ENCODE results near the gene MYRIP.
"Not testable (repeated sequence)": the region's sequence is repeated elsewhere in the genome, so short reads cannot be mapped to it uniquely, and the experiment has no call there.

Gene MYRIP

GRCh38 chr3:39791603-39792002, 17.8 kb upstream of the MYRIP start:
- DNase-seq (ENCODE audit: low read depth, low spot score) = no peak
- TF ChIP-seq SUZ12 (IDR thresholded peaks at IDR 0.05; ENCODE audit: extremely low read depth, insufficient read depth, insufficient read length) (no peak), ZNF274 (IDR thresholded peaks at IDR 0.05; ENCODE audit: low read depth, low read length) (no peak)
- H3K4me3 ChIP-seq (ENCODE audit: insufficient read length, low read depth) = no peak overlapping the region
- H3K36me3 ChIP-seq (ENCODE audit: insufficient read depth, insufficient read length, low read length) = no peaks in the 10 kb centered on the region
- H3K9me3 ChIP-seq (ENCODE audit: insufficient read depth, low read length) = no peaks in the 10 kb centered on the region
- H3K27me3 ChIP-seq (ENCODE audit: insufficient read depth, insufficient read length) = no peaks in the 10 kb centered on the region
- no peaks in the 10 kb centered on the region for H3K4me1 ChIP-seq (ENCODE audit: insufficient read depth, insufficient read length)
- H3K9ac ChIP-seq (ENCODE audit: insufficient read length, low read depth) = no peak overlapping the region

GRCh38 chr3:39794880-39795279, 14.5 kb upstream of the MYRIP start:
- no peak overlapping the region for H3K9ac ChIP-seq (ENCODE audit: insufficient read length, low read depth)
- no peak for DNase-seq (ENCODE audit: low read depth, low spot score)
- no peak for TF ChIP-seq SUZ12 (IDR thresholded peaks at IDR 0.05; ENCODE audit: extremely low read depth, insufficient read depth, insufficient read length)
- no peak for TF ChIP-seq YY1 (IDR thresholded peaks at IDR 0.05; ENCODE audit: insufficient read depth, insufficient read length)
- no peak for TF ChIP-seq ZNF274 (IDR thresholded peaks at IDR 0.05; ENCODE audit: low read depth, low read length)
- no peaks in the 10 kb centered on the region for H3K9me3 ChIP-seq (ENCODE audit: insufficient read depth, low read length)
- no peaks in the 10 kb centered on the region for H3K4me1 ChIP-seq (ENCODE audit: insufficient read depth, insufficient read length)
- no peaks in the 10 kb centered on the region for H3K27me3 ChIP-seq (ENCODE audit: insufficient read depth, insufficient read length)
- H3K36me3 ChIP-seq (ENCODE audit: insufficient read depth, insufficient read length, low read length) = no peaks in the 10 kb centered on the region
- no peak overlapping the region for H3K4me3 ChIP-seq (ENCODE audit: insufficient read length, low read depth)

GRCh38 chr3:39801216-39801615, 8.2 kb upstream of the MYRIP start:
- no peak overlapping the region for H3K4me3 ChIP-seq (ENCODE audit: insufficient read length, low read depth)
- no peaks in the 10 kb centered on the region for H3K4me1 ChIP-seq (ENCODE audit: insufficient read depth, insufficient read length)
- H3K36me3 ChIP-seq (ENCODE audit: insufficient read depth, insufficient read length, low read length) = no peaks in the 10 kb centered on the region
- no peak for DNase-seq (ENCODE audit: low read depth, low spot score)
- H3K9me3 ChIP-seq (ENCODE audit: insufficient read depth, low read length) = 0 out of 2 replicates have a peak, but pooled peaks cover 3% of the 10 kb centered on the region
- no peak for TF ChIP-seq YY1 (IDR thresholded peaks at IDR 0.05; ENCODE audit: insufficient read depth, insufficient read length)
- no peak for TF ChIP-seq ZNF274 (IDR thresholded peaks at IDR 0.05; ENCODE audit: low read depth, low read length)
- no peak for TF ChIP-seq SUZ12 (IDR thresholded peaks at IDR 0.05; ENCODE audit: extremely low read depth, insufficient read depth, insufficient read length)
- H3K9ac ChIP-seq (ENCODE audit: insufficient read length, low read depth) = no peak overlapping the region
- peaks cover 18% of the 10 kb centered on the region for H3K27me3 ChIP-seq (ENCODE audit: insufficient read depth, insufficient read length)

GRCh38 chr3:39802486-39802885, 6.9 kb upstream of the MYRIP start:
- DNase-seq (ENCODE audit: low read depth, low spot score); H3K36me3 ChIP-seq (ENCODE audit: insufficient read depth, insufficient read length, low read length); H3K9ac ChIP-seq (ENCODE audit: insufficient read length, low read depth); H3K4me1 ChIP-seq (ENCODE audit: insufficient read depth, insufficient read length); H3K4me3 ChIP-seq (ENCODE audit: insufficient read length, low read depth); H3K9me3 ChIP-seq (ENCODE audit: insufficient read depth, low read length): not testable (repeated sequence)
- H3K27me3 ChIP-seq (ENCODE audit: insufficient read depth, insufficient read length) = peaks cover 30% of the 10 kb centered on the region

- no peak for DNase-seq (ENCODE audit: low read depth, low spot score)
- H3K27me3 ChIP-seq (ENCODE audit: insufficient read depth, insufficient read length) = peaks cover 44% of the 10 kb centered on the region
- H3K36me3 ChIP-seq (ENCODE audit: insufficient read depth, insufficient read length, low read length) = no peaks in the 10 kb centered on the region
- TF ChIP-seq YY1 (IDR thresholded peaks at IDR 0.05; ENCODE audit: insufficient read depth, insufficient read length) = no peak
- TF ChIP-seq SUZ12 (IDR thresholded peaks at IDR 0.05; ENCODE audit: extremely low read depth, insufficient read depth, insufficient read length) = no peak
- TF ChIP-seq ZNF274 (IDR thresholded peaks at IDR 0.05; ENCODE audit: low read depth, low read length) = no peak
- H3K9ac ChIP-seq (ENCODE audit: insufficient read length, low read depth) = no peak overlapping the region
- H3K4me3 ChIP-seq (ENCODE audit: insufficient read length, low read depth) = no peak overlapping the region
- H3K9me3 ChIP-seq (ENCODE audit: insufficient read depth, low read length) = 0 out of 2 replicates have a peak, but pooled peaks cover 3% of the 10 kb centered on the region
- no peaks in the 10 kb centered on the region for H3K4me1 ChIP-seq (ENCODE audit: insufficient read depth, insufficient read length)
These were observed 5.5 kb upstream of the MYRIP start for GRCh38 chr3:39803956-39804355.

GRCh38 chr3:39804951-39805350, 4.5 kb upstream of the MYRIP start:
- DNase-seq (ENCODE audit: low read depth, low spot score) = no peak
- H3K36me3 ChIP-seq (ENCODE audit: insufficient read depth, insufficient read length, low read length) = no peaks in the 10 kb centered on the region
- TF ChIP-seq ZNF274 (IDR thresholded peaks at IDR 0.05; ENCODE audit: low read depth, low read length) = no peak
- TF ChIP-seq SUZ12 (IDR thresholded peaks at IDR 0.05; ENCODE audit: extremely low read depth, insufficient read depth, insufficient read length) = no peak
- 0 out of 2 replicates have a peak, but pooled peaks cover 3% of the 10 kb centered on the region for H3K9me3 ChIP-seq (ENCODE audit: insufficient read depth, low read length)
- no peaks in the 10 kb centered on the region for H3K4me1 ChIP-seq (ENCODE audit: insufficient read depth, insufficient read length)
- no peak overlapping the region for H3K4me3 ChIP-seq (ENCODE audit: insufficient read length, low read depth)
- no peak overlapping the region for H3K9ac ChIP-seq (ENCODE audit: insufficient read length, low read depth)
- peaks cover 50% of the 10 kb centered on the region for H3K27me3 ChIP-seq (ENCODE audit: insufficient read depth, insufficient read length)

DNA sequence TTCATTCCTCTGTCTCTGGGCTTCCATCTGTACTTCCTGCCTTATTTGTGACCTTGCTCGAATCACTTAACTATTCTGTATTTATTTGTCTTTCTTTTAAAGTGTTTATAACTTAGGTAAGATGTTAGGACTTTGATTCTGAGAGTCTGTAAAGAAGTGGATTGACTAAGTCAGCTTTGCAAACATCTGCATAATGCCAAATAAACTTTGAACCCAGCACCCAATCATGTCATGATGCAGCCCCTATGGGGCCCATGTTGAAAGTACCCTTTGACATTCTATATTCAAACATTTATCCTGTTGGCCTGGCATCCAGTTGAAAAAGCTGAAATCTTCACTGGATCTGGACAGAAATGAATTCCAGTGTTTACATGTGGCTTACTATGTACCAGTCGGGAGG, 3.8 kb upstream of the MYRIP start:
- Histone ChIP-seq H3K4me1 (ENCODE audit: insufficient read depth, insufficient read length) (no peaks in the 10 kb centered on the region), H3K9ac (ENCODE audit: insufficient read length, low read depth) (no peak overlapping the region), H3K4me3 (ENCODE audit: insufficient read length, low read depth) (no peak overlapping the region), H3K9me3 (ENCODE audit: insufficient read depth, low read length) (0 out of 2 replicates have a peak, but pooled peaks cover 3% of the 10 kb centered on the region), H3K36me3 (ENCODE audit: insufficient read depth, insufficient read length, low read length) (no peaks in the 10 kb centered on the region), H3K27me3 (ENCODE audit: insufficient read depth, insufficient read length) (peaks cover 57% of the 10 kb centered on the region)
- no peak for DNase-seq (ENCODE audit: low read depth, low spot score)
- no peak for TF ChIP-seq SUZ12 (IDR thresholded peaks at IDR 0.05; ENCODE audit: extremely low read depth, insufficient read depth, insufficient read length)
- no peak for TF ChIP-seq YY1 (IDR thresholded peaks at IDR 0.05; ENCODE audit: insufficient read depth, insufficient read length)
- TF ChIP-seq ZNF274 (IDR thresholded peaks at IDR 0.05; ENCODE audit: low read depth, low read length) = no peak

DNA sequence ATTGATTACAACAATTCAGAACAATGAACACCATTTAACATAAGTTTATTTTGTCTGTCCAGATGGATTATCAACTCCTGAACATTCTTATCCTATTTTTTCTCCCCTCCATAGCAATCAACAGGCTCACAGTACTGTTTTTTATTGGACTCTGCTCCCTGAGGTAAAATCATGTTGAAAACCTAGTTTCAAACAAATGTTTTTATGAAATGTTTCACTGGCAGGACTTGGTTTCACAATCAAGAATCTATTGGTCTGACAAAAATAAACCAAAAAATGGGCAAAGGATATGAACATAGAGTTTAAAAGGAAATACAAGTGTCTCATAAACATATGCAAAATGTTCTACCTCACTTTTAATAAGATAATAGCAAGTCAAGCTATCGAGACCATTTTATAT, 2.6 kb upstream of the MYRIP start:
- DNase-seq (ENCODE audit: low read depth, low spot score) = no peak
- no peak for TF ChIP-seq ZNF274 (IDR thresholded peaks at IDR 0.05; ENCODE audit: low read depth, low read length)
- TF ChIP-seq SUZ12 (IDR thresholded peaks at IDR 0.05; ENCODE audit: extremely low read depth, insufficient read depth, insufficient read length) = no peak
- no peak for TF ChIP-seq YY1 (IDR thresholded peaks at IDR 0.05; ENCODE audit: insufficient read depth, insufficient read length)
- H3K4me3 ChIP-seq (ENCODE audit: insufficient read length, low read depth) = no peak overlapping the region
- 0 out of 2 replicates have a peak, but pooled peaks cover 3% of the 10 kb centered on the region for H3K9me3 ChIP-seq (ENCODE audit: insufficient read depth, low read length)
- H3K9ac ChIP-seq (ENCODE audit: insufficient read length, low read depth) = no peak overlapping the region
- H3K27me3 ChIP-seq (ENCODE audit: insufficient read depth, insufficient read length) = peaks cover 69% of the 10 kb centered on the region
- H3K36me3 ChIP-seq (ENCODE audit: insufficient read depth, insufficient read length, low read length) = no peaks in the 10 kb centered on the region
- no peaks in the 10 kb centered on the region for H3K4me1 ChIP-seq (ENCODE audit: insufficient read depth, insufficient read length)
